ENCODE results near the gene AK5.

GRCh38 chr1:77416692-77417450, 135.1 kb downstream of the AK5 start:
- TF ChIP-seq EZH2 (IDR thresholded peaks at IDR 0.05; ENCODE audit: borderline replicate concordance, insufficient read depth, low read depth, low read length, poor library complexity, severe bottlenecking) = no peak
- TF ChIP-seq CTCF (IDR thresholded peaks at IDR 0.05) = no peak

Data from B cell (primary cell).